CD4-positive, alpha-beta T cell (primary cell): ENCODE results near the gene CADM2. TPM values are rescaled to one million over a fixed set of nuclear protein-coding genes. Genes with fewer than 3 reads are reported as not detected.

Experiments used
- ATAC-seq: fragments of 200-7000 bp; cut with Tn5 transposase; one replicate; pipeline ENCODE4 v1.10.0; 2022; ENCODE audit warnings: mild to moderate bottlenecking; ENCODE audit not compliant: poor library complexity
- CTCF ChIA-PET: fragments of 350-600 bp; sonication (Branson Sonifier 250); formaldehyde crosslinking; loops from one replicate; lab custom pipeline; 2021; ENCODE audit warnings: antibody characterized with exemption, inconsistent platforms; lab: Charles Lee
- POLR2A ChIA-PET: fragments of 350-600 bp; sonication (Branson Sonifier 250); formaldehyde crosslinking; loops from one replicate; lab custom pipeline; 2021; ENCODE audit warnings: antibody characterized with exemption, inconsistent platforms; lab: Charles Lee
- DNase-seq, 14 experiments: peaks; one replicate each; pipeline ENCODE4 v3.0.0-alpha.2; 2013 to 2020; ENCODE audit warnings: mixed read lengths in 2 of 14
- H3K27ac ChIP-seq, 2 donors: one replicate each; pipeline versions ENCODE4 v1.5.1 to v1.7.0; 2013; ENCODE audit warnings: low read length in 2 of 2, low read depth in 1 of 2, mild to moderate bottlenecking in 1 of 2
- H3K27me3 ChIP-seq, 2 experiments: 1 replicate in 1 of 2; 2 replicates in 1 of 2; pipeline versions ENCODE4 v1.6.1 to v1.7.0; 2013; ENCODE audit warnings: low read length in 2 of 2, control low read depth in 1 of 2, mild to moderate bottlenecking in 1 of 2, moderate library complexity in 1 of 2; ENCODE audit not compliant: insufficient read depth in 2 of 2, control insufficient read depth in 1 of 2
- H3K36me3 ChIP-seq: one replicate; pipeline ENCODE4 v1.6.1; 2013; ENCODE audit warnings: low read length, control low read depth; ENCODE audit not compliant: insufficient read depth
- H3K4me1 ChIP-seq: one replicate; pipeline ENCODE4 v1.6.1; 2013; ENCODE audit warnings: low read length, control low read depth; ENCODE audit not compliant: insufficient read depth
- H3K4me3 ChIP-seq: one replicate; pipeline ENCODE4 v1.5.1; 2013; ENCODE audit warnings: mild to moderate bottlenecking, low read length, moderate library complexity
- H3K9me3 ChIP-seq, 2 experiments: 1 replicate in 1 of 2; 2 replicates in 1 of 2; pipeline versions ENCODE4 v1.6.1 to v1.7.0; 2013; ENCODE audit warnings: low read length in 2 of 2, mild to moderate bottlenecking in 2 of 2, control low read depth in 1 of 2, moderate library complexity in 1 of 2; ENCODE audit not compliant: control insufficient read depth in 1 of 2, insufficient read depth in 1 of 2
- H3K27ac Mint-ChIP-seq: one replicate; pipeline ENCODE4 v1.8.0; 2020; ENCODE audit warnings: mixed read lengths
- H3K27me3 Mint-ChIP-seq: one replicate; pipeline ENCODE4 v1.8.0; 2021; ENCODE audit warnings: mixed read lengths
- H3K36me3 Mint-ChIP-seq: one replicate; pipeline ENCODE4 v1.8.0; 2021; ENCODE audit warnings: low read depth, mixed read lengths
- H3K4me1 Mint-ChIP-seq: one replicate; pipeline ENCODE4 v1.8.0; 2021; ENCODE audit warnings: low read depth, mixed read lengths
- H3K4me3 Mint-ChIP-seq: one replicate; pipeline ENCODE4 v1.8.0; 2020; ENCODE audit warnings: mild to moderate bottlenecking, mixed read lengths
- H3K9me3 Mint-ChIP-seq: one replicate; pipeline ENCODE4 v1.8.0; 2020; ENCODE audit warnings: mixed read lengths
- intact Hi-C, 2 experiments: fragments of 100-400 bp; cut with DNase I in 1 of 2; cut with micrococcal nuclease in 1 of 2; formaldehyde crosslinking; loops; one replicate each; pipeline versions ENCODE4 v1.15.1 to v1.9.0; 2023 to 2025; cut with DNase I, micrococcal nuclease
- total RNA-seq, 174 experiments: library from RNA in 2 of 174; stranded (reverse) in 2 of 174; gene quantifications; one replicate each; pipeline ENCODE4 v1.2.3 and lab custom pipeline; 2021 to 2026
- TF ChIP-seq, protein P1 (sequence below): fragments of 200-600 bp; IDR thresholded peaks from one replicate; pipeline ENCODE4 v1.8.0; 2022; ENCODE audit warnings: antibody characterized with exemption, mild to moderate bottlenecking

The CADM2 gene
- total RNA-seq, 2 experiments from 2014 or later, result 0.03 to 0.11 TPM

DNA sequence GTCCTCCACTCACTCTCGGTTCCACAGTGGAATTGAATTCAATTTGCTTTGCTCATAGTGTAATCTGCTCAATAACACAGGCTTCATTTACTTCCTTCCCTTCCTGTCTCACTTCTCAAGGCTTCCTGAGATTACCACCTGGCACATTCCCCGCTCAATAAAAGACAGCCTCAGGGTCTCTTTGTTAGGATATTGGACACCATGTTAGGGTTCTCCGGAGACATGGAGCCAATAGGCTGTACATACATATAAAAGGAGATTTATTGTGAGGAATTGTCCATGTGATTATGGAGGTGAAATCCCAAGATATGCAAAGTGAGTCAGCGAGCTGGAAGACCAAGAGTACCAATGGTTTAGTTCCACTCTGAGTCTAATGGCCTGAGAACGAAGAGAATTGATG is 974.5 kb downstream of the CADM2 start:
- ChIA-PET POLR2A (no interaction called here), CTCF (no interaction called here)
- TF ChIP-seq, protein P1, sequence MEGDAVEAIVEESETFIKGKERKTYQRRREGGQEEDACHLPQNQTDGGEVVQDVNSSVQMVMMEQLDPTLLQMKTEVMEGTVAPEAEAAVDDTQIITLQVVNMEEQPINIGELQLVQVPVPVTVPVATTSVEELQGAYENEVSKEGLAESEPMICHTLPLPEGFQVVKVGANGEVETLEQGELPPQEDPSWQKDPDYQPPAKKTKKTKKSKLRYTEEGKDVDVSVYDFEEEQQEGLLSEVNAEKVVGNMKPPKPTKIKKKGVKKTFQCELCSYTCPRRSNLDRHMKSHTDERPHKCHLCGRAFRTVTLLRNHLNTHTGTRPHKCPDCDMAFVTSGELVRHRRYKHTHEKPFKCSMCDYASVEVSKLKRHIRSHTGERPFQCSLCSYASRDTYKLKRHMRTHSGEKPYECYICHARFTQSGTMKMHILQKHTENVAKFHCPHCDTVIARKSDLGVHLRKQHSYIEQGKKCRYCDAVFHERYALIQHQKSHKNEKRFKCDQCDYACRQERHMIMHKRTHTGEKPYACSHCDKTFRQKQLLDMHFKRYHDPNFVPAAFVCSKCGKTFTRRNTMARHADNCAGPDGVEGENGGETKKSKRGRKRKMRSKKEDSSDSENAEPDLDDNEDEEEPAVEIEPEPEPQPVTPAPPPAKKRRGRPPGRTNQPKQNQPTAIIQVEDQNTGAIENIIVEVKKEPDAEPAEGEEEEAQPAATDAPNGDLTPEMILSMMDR, result no peak
- intact Hi-C loops, result no loop called here
- H3K27ac ChIP-seq, result no peak overlapping the region
- Mint-ChIP-seq H3K9me3 (peaks cover 7% of the 10 kb centered on the region), H3K4me3 (no peak overlapping the region), H3K4me1 (no peaks in the 10 kb centered on the region), H3K27ac (no peak overlapping the region), H3K36me3 (no peaks in the 10 kb centered on the region), H3K27me3 (no peaks in the 10 kb centered on the region)
- ATAC-seq, result no peak
- H3K4me3 ChIP-seq, result no peak overlapping the region
- peaks cover 0 to 5% of the 10 kb centered on the region in 2 experiments for H3K9me3 ChIP-seq
- no peaks in the 10 kb centered on the region for H3K36me3 ChIP-seq
- DNase-seq, result no peak
- H3K4me1 ChIP-seq, result no peaks in the 10 kb centered on the region
- H3K27me3 ChIP-seq, result no peaks in the 10 kb centered on the region

DNA sequence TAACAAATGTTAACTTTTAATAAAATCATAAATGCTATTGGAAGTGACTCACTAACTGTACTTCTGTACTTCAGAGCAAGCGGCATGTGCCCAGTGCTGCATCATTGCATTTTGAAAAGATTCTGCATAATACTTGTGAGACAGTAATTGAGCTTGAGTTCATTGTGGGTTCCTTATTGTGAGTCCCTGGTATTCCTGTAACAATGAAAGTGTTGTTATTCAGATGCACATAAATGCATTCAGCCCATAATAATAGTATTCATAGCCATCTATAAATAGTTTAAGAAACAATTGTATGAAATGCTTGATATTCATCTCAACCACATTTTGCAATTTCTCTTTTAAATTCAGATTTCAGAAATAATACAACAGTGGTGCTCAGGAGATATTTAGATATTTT is 976.4 kb downstream of the CADM2 start:
- Histone ChIP-seq H3K27ac (no peak overlapping the region), H3K4me1 (no peaks in the 10 kb centered on the region), H3K27me3 (no peaks in the 10 kb centered on the region), H3K36me3 (no peaks in the 10 kb centered on the region), H3K4me3 (no peak overlapping the region), H3K9me3 (peaks cover 0 to 5% of the 10 kb centered on the region in 2 experiments)
- POLR2A ChIA-PET, result no interaction called here
- Mint-ChIP-seq H3K4me3 (no peak overlapping the region), H3K27ac (no peak overlapping the region), H3K9me3 (peaks cover 7% of the 10 kb centered on the region), H3K36me3 (no peaks in the 10 kb centered on the region), H3K27me3 (no peaks in the 10 kb centered on the region), H3K4me1 (no peaks in the 10 kb centered on the region)
- no peak for DNase-seq
- TF ChIP-seq, protein P1, result no peak
- ATAC-seq, result no peak
- intact Hi-C loops, result no loop called here
- CTCF ChIA-PET, result no interaction called here

GRCh38 chr3:85939074-85939482 is 980.3 kb downstream of the CADM2 start:
- Mint-ChIP-seq H3K27me3 (no peaks in the 10 kb centered on the region), H3K36me3 (no peaks in the 10 kb centered on the region), H3K4me3 (no peak overlapping the region)

More at GRCh38 chr3:85939074-85939482, 980.3 kb downstream of the CADM2 start:
- Mint-ChIP-seq H3K27ac (no peak overlapping the region), H3K9me3 (peaks cover 6% of the 10 kb centered on the region), H3K4me1 (no peaks in the 10 kb centered on the region)
- no peaks in the 10 kb centered on the region for H3K9me3 ChIP-seq
- no peak for ATAC-seq
- CTCF ChIA-PET, result no interaction called here
- POLR2A ChIA-PET, result interaction anchor here (0.8 kb wide), 1 partner anchor 37 kb away, joined by 3 read pairs; no protein-coding TSS in a partner anchor
- H3K36me3 ChIP-seq, result no peaks in the 10 kb centered on the region
- TF ChIP-seq, protein P1, result no peak
- DNase-seq, result no peak
- H3K4me3 ChIP-seq, result no peak overlapping the region
- no peaks in the 10 kb centered on the region for H3K4me1 ChIP-seq
- no peak overlapping the region for H3K27ac ChIP-seq
- intact Hi-C loops, result no loop called here
- H3K27me3 ChIP-seq, result no peaks in the 10 kb centered on the region
